ENCODE data around the gene FOSL2.

Gene FOSL2

GRCh38 chr2:28375742-28376631 is 16.7 kb upstream of the FOSL2 start:
- no peak for DNase-seq

DNA sequence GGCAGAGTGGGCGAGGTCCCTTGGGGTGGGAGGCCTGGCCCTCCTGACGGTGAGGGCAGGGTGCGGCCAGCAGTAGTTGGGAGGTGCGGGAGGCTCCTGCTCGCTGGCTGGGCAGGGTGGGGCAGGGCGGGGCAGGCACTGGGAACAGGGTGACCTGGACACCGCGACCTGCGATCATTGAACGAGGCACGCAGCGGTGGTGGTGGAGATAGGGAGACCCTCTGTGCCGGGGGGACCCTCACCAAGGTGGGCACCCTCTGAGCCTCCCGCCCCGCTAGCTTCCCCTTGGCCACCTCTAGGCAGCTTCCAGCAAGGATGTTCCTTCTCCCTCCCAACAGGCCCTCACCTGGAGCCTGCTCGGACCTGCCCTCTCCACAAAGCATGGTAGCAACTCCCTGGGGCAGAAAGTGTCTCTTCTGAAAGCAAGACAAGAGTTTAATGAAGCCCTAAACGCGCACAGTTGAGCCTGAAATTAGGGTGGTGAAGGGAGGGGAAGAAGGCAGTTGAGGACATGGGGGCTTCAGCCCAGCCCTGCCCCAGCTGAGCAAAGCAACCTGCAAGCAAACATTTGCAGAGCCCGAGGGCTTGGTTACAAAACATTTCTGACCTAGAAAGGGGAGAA is 15.4 kb upstream of the FOSL2 start:
- DNase-seq, result no peak

DNA sequence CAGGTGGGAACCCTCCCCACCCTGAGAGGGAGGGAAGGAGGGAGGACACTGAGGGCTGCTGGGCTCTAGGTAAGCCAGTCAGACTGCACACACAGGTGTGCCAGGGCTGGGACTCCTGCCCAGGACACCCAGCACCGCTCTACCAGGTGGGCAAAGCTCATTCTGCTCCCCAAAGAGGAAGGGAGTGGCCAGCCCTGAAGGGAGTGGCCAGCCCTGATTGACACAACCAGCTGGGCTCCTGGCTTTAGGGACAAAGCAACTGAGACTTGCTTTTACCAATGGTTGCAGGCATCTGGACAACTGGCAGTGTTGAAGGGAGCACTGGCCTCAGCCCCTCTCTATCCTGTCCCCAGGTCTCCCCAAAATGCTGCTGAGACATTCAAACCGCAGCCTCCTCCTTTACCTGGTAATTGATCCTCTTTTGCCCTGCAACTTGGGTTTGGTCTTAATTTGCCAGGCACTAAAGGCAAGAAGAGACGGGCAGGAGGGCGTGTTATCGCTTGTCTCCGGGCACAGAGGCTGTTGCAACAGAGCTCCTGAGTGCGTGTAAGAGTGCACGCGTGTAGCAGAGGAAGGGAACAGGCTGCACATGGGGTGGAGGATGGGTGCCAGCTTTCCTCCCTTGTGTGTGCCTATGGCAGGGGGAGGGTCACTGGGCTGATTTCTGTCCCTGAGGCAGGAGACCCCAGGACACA is 14.5 kb upstream of the FOSL2 start:
- DNase-seq, result peak; percentile 58

DNA sequence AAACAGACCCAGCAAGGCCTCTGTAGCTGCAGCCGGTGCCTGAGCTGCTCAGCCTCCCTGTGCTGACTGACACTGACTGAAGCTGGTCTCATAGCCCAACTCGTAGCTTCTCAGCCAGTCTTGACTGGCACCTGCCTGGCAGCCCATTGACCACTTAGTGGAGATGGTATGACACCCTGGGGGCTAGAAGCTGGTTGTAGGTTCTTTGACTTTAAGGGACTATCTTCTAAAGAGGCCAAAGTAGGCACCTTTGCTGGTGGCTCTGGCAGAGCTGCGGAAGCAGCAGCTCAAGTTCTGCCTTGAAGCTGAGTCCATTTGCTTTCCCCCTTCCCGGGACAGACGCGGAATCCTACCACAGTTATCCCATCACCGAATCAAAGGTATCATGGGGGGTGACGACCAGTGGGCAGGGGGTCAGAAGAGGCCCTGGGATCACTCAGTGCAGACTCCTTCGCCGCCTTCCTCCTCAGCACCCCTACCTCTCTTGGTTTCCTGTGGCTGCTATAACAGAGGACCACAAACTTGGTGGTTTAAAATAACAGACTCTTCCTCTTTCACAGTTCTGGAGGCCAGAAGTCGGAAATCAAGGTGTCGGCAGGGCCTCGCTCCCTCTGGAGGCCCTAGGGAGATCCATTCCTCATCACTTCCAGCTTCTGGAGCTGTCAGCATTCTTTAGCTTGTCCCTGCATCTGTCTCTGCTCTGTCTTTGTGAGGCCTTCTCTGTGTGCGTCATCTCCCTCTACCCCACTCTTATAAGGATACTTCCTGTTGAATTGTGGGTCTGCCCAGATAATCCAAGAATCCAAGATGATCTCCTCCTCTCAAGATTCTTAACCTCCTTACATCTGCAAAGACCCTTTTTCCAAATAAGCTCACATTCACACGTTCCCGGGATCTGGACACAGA is 13.7 kb upstream of the FOSL2 start:
- no peak for DNase-seq

DNA sequence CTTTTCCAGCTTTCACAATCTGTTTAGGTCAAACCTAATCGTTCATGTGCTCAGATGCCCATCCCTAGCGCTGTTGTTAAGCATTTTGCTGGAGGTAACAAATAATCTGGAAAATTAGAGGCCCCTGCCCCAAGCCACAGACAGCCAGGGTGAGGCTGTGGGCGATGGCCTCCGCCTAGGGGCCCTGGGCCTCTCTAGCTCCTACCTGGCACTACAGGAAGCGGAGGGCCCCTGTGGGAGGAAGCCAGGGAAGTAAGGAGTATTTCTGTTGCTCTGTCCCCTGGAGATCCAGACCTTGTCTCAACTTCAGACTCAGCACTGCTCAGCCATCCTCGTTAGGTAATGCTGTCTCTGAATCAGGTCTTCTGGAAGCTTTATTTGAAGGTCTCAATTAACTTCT is 12.4 kb upstream of the FOSL2 start:
- no peak for DNase-seq

GRCh38 chr2:28381225-28382180 is 11.2 kb upstream of the FOSL2 start:
- no peak for DNase-seq

DNA sequence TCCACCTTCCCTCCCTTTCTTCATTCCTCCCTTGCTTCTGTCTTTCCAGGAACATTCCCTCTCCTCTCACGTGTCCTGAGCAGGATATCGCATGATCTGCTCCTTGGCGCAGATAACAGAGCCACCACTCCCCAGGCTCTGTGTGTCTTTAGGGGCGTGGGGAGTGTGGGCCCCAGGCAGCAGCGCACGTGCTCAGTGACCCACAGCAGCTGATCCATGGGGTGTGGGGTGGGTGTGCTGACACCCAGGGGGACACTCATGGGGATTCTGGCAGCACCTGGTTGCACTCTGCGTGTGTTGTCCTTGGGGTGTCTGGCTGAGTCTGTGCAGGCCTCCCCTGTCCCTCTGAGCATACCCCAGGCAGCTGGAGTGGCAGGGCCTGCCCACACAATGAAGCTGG is 9.9 kb upstream of the FOSL2 start:
- DNase-seq, result no peak

- no peak for DNase-seq
Measured at GRCh38 chr2:28387082-28387960, 5.3 kb upstream of the FOSL2 start.

GRCh38 chr2:28389399-28390240 is 3.0 kb upstream of the FOSL2 start:
- DNase-seq, result no peak

DNA sequence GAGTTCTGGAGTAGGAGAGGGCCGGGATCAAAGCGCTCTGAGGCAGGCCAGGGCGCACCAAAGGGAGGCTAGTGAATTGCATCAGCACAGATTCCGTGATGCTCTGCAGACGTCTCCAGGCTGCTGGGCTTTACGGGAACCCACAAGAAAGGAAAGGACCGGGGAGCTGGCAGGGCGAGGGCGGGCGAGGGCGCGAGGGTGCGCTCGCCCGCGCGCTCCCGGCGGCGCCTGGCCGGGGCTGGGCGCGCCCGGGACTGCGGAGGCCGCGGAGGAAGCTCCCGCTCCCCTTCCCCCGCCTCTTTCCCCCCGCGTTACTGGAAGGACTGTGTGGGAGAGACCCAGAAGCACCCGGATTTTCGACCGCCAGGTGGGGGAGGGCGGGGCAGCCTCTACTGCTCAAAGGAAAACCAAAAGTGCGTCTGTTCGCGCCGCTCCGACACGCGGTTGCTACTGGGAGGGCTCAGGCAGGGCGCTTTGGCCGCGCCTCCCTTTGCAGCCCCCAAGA is 2.4 kb upstream of the FOSL2 start:
- DNase-seq, result peak; percentile 86

DNA sequence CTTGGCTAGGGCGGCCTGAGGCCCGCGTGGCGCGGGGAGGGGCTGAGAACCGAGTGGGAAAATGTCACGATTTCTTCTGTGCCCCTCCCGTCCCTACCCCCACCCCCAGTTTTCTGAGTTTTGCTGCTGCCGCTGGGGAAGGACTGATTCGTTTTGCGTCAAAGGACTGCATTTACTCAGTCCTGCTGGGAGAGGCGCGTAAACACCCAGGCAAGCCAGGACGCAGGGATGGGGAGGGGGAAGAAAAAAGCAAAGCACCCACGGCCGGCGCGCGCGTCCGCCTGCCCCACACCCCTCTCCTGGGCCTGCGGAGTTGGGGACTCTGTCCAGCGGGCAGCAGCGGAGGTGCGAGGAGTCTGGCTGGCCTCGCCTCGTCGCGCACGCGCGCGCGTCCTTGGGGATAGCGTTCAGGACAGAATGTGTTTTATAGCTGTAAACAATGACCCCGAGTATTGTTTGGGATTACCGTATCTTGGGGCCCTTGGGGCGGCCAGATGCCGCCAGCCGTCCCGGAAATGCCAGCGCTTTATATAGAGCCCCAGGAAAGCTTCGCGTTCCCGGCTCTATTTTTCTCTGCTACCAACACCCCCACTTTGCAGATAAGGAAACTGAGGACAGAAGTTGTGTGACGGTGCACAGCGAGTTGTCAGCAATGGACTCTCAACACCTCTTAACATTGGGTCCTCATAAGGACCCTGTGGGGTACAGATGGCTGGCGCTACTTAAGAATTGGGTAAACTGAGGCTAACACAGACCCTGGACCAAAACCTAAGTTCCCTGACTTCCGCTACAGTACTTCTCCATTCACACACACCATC is 1.7 kb upstream of the FOSL2 start:
- DNase-seq, result peak; percentile 50

GRCh38 chr2:28391564-28392296 is 928 bp upstream of the FOSL2 start:
- DNase-seq, result peak; percentile 90

DNA sequence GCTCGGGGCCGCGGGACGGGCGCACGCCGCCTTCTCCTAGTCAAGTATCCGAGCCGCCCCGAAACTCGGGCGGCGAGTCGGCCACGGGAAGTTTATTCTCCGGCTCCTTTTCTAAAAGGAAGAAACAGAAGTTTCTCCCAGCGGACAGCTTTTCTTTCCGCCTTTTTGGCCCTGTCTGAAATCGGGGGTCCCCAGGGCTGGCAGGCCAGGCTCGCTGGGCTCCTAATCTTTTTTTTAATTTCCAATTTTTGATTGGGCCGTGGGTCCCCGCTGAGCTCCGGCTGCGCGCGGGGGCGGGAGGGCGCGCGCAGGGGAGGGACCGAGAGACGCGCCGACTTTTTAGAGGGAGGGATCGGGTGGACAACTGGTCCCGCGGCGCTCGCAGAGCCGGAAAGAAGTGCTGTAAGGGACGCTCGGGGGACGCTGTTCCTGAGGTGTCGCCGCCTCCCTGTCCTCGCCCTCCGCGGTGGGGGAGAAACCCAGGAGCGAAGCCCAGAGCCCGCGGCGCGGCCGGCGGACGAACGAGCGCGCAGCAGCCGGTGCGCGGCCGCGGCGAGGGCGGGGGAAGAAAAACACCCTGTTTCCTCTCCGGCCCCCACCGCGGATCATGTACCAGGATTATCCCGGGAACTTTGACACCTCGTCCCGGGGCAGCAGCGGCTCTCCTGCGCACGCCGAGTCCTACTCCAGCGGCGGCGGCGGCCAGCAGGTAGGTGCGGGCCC is 617 bp downstream of the FOSL2 start:
- peak; percentile 60 for DNase-seq

- DNase-seq, result no peak
Measured at GRCh38 chr2:28394331-28394877, 1.7 kb downstream of the FOSL2 start.

DNA sequence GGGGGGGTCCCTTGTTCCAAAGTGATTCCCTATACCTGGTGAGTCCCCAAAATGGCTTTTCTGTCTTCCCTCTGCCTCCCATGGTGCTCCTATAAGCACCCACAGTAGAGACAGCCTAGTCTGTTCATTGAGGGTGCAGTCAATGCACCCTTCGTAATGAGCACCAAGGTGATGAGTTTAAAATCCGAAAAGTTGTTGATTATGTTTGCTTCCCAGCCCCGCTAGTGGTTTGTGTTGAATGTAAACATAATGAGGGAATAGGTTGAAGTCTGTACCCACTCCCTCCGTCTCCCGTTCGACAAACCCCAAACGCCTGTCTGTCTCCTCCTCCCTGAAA is 2.3 kb downstream of the FOSL2 start:
- DNase-seq, result no peak

- DNase-seq, result no peak
Measured at GRCh38 chr2:28395334-28396061, 2.8 kb downstream of the FOSL2 start.
